HG03280 (cell line): ENCODE data around the gene CEND1.
"Not testable (repeated sequence)": the region's sequence is repeated elsewhere in the genome, so short reads cannot be mapped to it uniquely, and the experiment has no call there.

Experiments used
- ATAC-seq: cut with Tn5 transposase; IDR thresholded peaks from one replicate; pipeline ENCODE4 v1.9.1; 2021; ENCODE audit warnings: mild to moderate bottlenecking, moderate library complexity; ENCODE audit not compliant: unreplicated experiment

The CEND1 gene

DNA sequence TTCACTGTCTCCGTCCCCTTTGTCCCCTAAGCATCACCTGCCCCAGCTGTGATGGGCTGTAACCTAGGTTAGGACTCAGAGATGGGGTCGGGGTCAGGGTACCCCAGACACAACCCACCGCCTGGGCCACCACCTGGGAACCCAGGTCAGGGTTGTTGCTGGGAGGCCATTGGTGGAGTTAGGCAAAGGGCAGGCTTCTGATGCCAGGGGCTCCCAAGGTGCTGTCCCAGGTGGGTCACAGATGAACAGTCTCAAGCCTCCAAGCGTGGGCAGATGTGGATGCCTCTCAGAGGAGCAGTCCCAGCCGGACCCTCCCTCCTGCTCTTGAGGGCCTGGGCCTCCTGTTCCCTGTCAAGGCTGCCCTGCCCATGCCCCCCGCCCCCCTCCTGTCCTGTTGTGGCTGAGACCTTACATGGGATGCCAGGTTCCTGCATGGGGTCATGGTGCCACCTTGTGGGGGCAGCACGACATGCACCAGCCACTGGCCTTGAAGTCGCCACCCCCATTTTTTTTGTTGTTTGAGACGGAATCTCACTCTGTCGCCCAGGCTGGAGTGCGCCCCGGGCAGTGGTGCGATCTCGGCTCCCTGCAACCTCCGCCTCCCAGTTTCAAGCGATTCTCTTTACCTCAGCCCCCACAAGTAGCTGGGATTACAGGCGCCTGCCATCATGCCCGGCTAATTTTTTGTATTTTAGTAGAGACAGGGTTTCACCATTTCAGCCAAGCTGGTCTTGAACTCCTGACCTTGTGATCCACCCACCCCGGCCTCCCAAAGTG lies 24.7 kb downstream of the CEND1 start:
- ATAC-seq, result no peak

DNA sequence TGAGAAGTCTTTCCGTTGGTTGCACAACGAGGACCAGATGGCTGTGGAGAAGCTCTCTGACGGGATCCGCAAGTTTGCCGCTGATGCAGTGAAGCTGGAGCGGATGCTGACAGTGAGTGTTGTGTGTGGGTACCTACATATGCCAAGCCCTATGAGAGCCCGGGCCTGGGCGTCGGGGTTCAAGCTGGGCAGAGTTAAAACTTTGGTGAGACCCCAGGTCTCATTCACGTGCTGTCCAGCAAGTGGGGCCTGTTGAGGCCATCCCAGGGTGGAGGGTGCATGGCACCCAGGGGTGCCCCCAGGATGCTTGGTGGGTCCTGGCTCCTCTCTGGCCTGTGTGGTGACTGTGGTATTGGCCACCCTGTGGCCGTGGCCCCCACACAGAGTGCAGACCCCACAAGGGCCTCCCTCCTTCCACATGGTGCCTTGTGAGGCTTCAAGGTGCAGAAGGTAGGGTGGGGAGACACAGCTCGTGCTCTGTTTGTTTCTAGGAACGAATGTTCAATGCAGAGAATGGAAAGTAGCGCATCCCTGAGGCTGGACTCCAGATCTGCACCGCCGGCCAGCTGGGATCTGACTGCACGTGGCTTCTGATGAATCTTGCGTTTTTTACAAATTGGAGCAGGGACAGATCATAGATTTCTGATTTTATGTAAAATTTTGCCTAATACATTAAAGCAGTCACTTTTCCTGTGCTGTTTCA lies 25.4 kb downstream of the CEND1 start:
- ATAC-seq, result no peak

DNA sequence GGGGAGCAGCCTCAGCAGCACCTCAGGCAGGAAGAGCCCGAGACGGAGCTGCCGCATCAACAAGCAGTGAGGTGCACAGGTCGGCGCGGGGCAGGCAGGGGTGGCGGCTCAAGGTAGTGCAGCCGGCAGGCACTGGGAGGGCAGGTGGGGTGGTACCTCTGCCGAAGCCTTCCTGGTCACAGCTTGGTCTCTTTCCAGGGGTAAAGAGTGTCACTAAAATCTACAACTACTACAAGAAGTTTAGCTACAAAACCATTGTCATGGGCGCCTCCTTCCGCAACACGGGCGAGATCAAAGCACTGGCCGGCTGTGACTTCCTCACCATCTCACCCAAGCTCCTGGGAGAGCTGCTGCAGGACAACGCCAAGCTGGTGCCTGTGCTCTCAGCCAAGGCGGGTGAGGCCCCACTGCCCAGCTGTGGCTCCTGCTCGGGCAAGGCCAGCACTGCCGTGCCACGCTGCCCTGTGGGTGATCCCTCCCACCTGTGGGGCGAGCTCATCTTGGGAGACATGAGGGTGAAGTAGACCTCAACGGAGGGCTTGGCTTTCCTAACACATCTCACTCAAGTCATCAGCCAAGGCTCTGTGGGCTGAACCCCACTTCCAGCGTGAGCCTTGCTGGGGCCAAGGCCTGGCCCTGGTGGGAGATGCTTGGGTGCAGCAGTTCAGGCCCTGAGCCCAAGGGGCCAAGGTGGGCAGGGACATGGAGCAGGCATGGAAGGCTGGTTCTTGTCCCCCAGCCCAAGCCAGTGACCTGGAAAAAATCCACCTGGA lies 26.2 kb downstream of the CEND1 start:
- ATAC-seq, result no peak

DNA sequence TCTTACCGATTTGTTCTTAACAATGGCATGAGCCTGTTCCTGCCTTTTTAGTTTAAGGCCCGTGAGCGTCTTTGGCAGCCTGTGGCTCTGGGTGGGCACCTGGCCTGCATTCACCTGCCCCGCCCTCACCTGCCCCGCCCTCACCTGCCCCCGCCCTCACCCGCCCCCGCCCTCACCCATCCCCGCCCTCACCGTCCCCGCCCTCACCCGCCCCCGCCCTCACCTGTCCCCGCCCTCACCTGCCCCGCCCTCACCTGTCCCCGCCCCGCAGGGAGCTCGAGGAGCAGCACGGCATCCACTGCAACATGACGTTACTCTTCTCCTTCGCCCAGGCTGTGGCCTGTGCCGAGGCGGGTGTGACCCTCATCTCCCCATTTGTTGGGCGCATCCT lies 26.8 kb downstream of the CEND1 start:
- ATAC-seq, result no peak

DNA sequence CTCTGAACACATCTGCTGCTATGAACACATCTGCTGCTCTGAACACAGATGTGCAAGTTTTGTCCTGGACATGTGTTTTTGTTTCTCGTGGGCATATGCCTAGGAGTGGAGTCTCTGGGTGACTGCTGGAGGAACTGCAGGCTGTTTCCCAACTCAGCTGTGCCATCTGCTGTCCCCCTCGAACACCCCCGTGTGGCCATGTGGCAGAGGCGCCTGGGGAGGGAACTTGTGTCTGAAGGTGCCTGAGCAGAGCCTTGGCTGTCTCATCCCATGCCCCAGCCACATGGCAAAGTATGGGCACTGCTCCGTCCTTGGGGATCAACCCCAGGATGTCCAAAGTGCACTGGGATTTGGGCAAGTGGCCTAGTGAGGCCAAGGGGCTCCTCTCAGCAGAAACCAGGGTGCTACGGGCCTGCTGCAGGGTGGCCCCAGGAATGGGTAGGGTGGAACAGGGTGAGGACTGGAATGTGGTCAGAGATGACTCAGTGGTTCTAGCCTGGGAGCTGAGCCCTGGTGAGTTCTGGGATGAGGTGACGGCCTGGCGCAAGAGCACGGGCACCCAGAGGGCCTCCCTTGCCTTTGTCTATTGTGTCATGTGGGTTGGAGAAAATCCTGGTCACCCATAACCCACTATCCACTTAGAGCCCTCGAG lies 27.3 kb downstream of the CEND1 start:
- ATAC-seq, result no peak

DNA sequence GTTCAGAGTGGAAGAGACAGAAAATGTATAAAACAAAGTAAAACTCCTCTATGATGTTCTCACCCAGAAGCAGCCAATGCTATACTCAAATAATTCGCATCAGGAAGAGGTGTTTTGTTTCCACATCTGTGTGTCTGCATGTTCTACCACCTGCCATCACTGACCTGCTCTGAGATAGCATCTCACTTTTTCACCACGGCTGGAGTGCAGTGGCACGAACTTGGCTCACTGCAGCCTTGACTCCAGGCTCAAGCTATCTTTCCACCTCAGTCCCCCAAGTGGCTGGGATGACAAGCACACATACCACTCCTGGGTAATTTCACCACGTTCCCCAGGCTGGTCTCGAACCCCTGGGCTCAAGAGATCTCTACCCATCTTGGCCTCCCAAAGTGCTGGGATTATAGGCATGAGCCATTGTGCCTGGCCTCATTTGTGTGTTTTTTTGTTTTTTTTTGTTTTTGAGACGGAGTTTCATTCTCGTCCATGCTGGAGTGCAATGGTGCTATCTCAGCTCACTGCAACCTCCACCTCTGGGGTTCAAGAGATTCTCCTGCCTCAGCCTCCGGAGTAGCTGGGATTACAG lies 28.3 kb downstream of the CEND1 start:
- no peak for ATAC-seq

DNA sequence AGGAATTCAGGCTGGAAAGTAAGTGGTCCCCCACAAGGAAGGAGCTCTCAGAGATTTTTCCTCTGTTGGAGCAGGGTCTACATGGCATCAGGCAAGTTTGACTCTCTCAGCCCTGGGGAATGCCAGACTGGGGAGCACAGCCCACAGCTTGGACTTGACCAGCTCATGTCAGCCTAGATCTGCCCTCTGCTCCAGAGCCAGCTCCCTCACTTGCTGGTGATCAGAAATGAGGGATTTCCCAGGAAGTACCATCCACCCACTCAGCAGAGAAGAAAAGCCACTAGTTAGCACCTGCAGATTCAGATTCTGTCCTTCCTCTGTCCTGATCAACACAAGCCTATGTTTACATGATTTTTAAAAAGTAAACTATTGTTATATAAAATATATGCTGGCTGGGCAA lies 29.7 kb downstream of the CEND1 start:
- ATAC-seq, result no peak

DNA sequence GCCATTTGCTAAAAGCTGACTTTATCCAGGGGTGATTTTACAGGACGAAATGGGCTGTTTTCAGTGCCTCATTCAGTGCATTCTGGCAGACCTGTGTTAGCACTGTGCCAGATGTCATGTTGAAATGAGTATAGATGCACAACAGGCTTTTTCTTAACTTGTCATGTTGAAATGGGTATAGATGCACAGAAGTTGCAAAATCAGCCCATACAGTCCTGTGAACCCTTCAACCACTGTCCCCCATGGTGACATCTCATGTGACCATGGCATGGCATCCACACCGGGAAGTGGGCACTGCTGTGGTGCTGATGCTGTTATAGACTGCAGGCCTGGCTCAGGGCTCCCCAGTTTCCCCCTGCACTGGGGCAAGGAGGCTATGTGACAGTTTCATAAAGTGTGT lies 40.2 kb downstream of the CEND1 start:
- ATAC-seq, result no peak

DNA sequence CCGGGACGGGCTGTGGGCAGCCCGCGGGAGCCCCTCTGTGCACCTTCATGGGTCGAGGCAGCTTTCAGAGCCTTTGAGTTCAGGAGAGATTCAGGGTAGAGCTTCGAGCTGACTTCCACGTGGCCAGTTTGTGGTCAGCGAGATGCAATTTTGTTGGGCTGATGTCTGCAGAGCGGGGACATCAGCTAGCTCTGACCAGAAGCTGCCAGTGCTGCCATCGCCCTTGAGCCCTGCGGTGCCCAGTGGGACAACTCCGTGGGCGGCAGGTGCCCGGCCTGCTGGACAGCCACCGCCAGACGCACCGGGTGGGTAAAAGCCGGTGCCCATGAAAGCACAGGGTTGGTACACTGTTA lies 41.9 kb downstream of the CEND1 start:
- ATAC-seq, result no peak

DNA sequence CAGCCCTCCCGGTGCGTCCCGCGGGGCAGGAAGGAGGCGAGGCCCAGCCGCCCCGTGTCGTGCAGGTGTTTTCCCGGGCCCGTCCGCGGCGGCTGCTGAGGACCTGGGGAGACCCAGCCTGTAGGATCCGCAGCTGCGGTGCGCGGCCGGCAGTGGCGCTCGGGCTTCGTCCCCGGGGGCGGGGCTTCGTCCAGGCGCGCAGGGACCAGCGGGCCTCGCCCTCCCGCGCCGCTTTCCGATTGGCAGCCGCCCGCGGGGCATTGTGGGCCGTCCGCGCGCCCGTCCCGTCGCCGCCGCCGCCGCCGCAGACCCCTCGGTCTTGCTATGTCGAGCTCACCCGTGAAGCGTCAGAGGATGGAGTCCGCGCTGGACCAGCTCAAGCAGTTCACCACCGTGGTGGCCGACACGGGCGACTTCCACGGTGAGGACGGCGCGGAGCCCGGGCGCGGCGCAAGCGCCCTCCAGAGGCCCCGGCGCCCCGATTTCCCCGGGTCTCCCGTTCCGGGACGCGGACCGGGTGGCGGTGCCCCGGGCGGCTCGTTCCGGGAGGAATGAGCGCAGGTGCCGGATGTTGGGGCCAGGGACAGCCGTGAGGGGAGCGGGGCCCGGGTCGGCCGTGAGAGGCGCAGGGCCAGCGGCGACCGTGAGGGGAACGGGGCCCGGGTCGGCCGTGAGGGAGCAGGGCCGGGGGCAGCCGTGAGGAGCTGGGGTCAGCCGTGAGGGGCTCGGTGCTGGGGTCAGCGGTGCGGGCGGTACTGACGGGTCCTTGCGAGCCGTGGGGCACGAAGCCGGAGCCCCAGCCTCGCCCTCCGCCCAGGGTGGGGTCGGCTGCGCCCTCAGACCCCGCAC lies 42.5 kb downstream of the CEND1 start, which contains the start of gene TALDO1:
TSS of gene TALDO1 (plus strand) at position 307 of the 849 bp plus-strand sequence. CDS start at position 325, 18 bp downstream.
- peak; percentile 94 for ATAC-seq

DNA sequence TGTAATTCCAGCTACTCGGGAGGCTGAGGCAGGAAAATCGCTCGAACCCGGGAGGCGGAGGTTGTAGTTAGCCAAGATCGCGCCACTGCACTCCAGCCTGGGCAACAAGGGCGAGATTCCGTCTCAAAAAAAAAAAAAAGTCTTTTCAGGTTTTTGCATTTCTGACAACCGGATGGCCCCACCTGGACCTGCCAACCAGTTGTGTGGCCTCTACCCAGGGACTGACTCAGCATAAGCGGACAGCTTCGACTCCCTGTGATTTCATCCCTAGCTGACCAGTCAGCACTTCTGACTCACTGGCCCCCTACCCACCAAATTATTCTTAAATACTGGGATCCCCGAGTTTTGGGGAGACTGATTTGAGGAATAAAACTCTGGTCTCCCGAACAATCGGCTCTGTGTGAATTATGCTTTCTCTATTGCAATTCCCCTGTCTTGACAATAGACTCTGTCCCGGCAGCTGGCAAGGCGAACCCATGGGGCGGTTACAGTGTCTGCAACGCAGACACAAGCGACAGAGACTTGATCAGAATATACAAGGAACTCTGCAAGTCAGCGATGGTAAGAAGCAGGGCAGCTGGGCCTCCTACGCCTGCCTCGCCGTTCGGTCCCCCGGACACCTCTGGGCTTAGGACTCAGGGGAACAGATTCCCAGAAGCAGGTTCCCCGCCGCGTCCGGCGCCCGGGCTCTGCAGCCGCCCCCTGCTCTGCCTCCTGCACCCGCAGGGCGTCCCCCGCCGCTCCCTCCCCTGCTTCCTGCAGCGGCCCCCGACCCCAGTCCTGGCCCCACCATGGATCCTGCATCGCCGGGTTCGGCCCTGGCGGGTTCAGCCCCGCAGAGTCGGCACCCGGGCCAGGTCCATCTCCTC lies 43.4 kb downstream of the CEND1 start:
- ATAC-seq, result peak; percentile 8

DNA sequence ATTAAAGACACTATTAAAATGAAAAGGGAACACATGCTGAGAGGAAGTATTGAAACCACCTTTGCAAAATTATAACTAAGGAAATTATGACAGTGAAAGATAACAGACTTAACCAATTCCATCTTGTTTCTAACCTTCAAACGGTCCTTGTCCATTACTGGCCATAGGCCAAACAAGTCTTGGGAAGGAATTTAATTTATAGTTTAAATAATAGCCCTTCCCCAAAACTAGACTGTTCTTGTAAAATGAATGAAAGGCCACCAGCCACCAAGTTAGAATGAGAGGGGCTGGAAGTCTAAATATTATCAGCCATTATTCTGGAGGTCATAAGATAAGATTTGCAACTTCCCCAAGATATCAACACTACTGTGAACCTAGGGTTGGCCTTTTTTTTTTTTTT lies 44.5 kb downstream of the CEND1 start:
- ATAC-seq, result no peak

DNA sequence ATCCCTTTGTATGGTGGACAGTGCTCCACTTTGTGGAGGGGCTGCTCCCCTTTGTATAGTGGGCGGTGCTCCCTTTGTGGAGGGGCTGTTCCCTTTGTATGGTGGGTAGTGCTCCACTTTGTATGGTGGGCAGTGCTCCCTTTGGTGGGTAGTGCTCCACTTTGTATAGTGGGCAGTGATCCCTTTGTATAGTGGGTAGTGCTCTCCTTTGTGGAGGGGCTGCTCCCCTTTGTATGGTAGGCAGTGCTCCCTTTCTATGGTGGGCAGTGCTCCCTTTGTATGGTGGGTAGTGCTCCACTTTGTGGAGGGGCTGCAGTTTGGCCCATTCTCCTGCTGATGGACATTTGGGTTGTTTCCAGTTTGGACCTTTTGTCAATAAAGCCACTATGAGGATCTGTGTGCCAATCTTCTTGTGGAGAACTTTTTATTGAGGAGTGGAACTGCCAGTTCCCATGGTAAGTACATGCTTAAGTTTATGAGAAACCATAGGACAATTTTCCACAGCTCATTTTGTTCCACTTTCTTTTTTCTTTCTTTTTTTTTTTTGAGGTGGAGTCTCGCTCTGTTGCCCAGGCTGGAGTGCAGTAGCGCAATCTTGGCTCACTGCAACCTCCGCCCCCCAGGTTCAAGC lies 47.2 kb downstream of the CEND1 start:
- no peak for ATAC-seq

DNA sequence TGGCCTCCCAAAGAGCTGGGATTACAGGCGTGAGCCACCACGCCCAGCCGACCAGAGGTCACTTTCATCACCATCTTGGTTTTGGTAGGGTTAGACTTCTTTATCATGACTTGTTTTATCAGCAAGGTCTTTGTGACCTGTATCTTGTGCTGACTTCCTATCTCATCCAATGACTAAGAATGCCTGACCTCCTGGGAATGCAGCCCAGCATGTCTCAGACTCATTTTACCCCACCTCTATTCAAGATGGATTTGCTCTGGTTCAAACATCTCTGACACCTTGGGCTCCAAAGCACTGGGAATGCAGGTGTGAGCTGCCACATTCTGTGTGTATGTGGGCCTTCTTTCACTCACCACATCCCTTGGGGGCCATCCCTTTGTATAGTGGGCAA lies 47.7 kb downstream of the CEND1 start:
- no peak for ATAC-seq

DNA sequence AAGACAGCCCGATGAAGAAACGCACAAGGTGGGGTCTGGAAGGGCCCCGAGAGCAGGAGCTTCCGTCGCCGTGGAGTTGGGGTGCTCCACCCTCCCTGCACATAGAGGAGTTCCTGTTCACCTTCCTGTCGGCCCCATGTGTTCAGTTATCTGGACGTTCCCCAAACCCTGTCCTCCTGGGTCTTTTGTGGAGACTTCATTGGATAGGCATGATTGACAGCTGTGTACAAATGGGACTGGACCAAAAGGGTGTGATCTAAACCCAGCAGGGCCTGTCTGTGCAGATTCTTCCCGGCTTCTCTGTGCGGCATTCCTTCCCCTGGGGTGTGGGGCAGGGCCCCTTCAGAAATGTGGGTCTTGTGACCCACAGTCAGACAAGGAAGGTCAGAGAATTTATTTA lies 52.0 kb downstream of the CEND1 start:
- not testable (repeated sequence) for ATAC-seq

DNA sequence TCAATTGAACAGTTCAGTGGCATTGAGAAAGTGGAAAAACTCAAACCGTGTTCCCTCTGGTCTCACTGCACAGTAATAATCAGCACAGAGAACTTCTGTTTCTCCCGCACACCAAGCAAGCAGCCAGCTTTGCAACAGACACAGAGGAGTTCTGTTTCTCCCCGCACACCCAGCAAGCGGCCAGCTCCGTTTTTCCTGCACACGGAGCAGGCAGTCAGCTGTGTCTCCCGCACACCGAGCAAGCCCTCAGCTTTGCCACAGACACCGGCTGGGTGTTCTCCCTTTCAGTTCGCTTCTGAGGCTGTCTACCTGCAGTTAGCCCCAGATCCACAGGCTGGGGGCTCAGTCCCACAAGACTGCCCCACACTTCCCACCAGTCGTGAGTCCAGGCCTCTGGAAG lies 52.5 kb downstream of the CEND1 start:
- ATAC-seq, result no peak
